Activated CD4-positive, alpha-beta T cell treated with anti-CD3 and anti-CD28 coated beads, Interleukin-10, Interleukin-2, amounts not matched to agents 100 ng/mL and 50 ng/mL, durations not matched to agents 16 hours and 8 hours (primary cell): ENCODE measurements around the gene RAB14.

Experiments used
- DNase-seq: peaks from one replicate; pipeline ENCODE4 v3.0.0-alpha.2; 2020

The RAB14 gene

DNA sequence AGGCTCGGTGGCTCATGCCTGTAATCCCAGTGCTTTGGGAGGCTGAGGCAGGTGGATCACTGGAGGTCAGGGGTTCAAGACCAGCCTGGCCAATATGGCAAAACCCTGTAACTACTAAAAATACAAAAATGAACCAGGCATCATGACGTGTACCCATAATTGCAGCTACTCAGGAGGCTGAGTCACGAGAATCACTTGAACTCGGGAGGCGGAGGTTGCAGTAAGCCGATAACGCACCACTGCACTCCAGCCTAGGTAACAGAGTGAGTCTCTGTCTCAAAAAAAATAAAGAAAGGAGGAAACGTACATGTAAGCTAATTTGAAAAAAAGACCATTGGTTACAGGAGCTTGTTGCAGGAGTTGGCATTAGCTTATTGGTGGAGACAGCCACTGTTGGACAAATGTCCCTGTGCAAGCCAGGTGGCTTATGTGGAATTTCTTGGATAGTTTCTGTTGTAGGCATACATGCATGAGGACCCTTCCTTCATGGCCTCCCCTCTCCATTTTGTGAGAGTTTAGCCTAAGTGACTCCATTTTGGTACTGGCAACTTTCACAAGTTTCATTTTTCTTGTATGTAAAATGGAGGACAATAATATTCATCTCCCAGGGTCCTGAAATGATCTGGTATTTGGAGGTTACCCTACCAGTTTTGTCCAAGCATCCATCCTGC lies 16.8 kb upstream of the RAB14 start:
- no peak for DNase-seq

DNA sequence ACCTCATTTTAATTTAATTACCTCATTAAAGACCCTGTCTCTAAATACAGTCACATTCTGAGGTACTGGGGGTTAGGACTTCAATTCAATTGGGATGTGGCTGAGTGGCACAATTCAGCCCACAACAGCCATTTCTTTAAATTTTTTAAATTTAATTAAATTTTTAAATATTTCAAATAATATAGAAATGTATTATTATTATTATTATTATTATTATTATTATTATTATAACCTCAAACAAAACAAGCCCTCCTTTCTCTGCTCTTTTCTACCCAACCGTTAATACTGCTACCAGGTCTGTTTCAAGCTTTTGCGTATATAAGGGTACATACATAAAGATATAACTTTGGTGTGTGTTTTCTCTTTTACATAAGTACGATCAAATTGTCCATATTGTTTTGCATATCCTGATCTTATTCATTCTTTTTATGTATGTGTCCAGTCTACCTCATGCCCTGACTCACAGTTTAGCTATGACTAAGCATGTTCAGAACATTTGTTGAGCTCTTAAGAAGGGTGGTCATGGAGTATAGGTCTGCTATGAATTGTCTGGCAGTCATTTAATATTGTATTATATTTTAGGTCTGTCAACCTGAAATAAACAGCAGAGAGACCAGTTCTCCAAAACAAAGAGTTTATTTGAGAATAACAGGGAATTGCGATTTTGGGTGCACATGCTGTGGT lies 16.1 kb upstream of the RAB14 start:
- peak; percentile 72 for DNase-seq

DNA sequence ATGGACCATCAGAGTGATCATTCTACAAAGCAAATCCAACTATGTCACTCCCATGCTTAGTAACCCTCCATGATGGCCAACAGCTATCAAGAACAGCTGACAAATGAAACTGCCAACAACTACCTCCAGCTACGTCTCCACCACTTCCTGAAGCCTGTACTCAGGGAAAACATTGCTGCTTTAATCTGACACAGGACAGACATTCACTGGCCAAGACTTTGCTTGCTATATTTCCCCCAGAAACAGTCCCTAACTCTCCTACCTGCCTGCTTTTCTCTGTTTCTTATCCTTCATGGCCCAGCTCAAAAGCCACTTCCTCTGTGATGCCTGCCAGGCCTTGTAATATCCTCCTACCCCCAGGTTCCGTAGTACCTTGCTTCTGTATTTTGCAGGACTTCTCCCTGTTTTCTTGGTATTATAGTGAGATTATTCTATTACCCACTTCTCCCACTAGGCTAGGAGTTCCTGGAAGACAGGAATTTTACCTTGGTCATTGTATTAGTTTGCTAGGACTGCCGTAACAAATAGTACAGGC lies 14.7 kb upstream of the RAB14 start:
- no peak for DNase-seq

DNA sequence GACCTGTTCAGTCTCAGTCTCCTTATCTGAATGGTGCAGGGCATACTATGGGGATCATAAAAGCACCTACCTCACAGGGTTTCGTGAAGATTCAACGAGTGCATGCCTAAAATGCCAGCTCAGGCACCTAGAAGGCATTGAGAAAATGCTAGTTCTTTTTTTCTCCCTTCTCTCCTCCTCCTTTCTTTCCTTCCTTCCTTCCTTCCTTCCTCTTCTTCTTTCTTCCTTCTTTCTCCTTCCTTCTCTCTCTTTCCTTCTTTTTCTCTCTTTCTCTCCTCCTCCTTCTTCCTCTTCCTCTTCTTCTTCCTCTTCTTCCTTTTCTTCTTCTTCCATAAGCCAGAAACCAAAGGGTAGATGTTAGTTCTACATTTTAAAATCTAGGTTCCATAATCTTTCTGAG lies 12.3 kb upstream of the RAB14 start:
- no peak for DNase-seq

DNA sequence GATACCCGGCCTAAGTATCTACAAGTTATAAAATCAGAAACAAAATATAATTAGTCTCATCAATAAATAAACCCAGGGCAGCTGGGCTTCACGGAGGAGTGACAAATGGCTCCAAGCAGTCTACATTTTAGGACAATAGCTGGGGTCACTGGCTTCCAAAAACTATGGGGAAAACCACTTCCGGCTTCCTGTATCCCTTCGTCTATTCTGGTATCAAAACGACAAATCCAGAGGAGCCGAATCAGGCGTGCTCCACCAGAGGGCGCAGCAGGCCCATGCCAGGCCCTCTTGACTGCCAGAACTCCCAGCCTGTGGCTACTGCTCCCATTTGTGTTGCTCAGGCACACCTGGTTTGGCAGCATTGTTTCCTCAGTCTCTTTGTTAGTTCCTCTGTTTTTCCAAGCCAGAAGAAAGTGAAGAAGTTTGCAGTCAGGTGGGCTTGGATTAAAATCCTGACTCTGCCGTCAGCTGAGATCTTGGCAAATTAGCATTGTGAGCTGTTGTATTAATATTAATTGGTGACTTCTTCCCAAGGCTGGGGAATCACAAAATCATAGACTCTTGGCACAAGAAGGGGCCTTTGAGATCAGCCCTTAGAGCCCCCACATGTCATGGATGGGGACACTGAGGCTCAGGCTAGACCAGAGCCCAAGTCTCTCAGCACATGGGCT lies 11.6 kb upstream of the RAB14 start:
- DNase-seq: peak; percentile 77

DNA sequence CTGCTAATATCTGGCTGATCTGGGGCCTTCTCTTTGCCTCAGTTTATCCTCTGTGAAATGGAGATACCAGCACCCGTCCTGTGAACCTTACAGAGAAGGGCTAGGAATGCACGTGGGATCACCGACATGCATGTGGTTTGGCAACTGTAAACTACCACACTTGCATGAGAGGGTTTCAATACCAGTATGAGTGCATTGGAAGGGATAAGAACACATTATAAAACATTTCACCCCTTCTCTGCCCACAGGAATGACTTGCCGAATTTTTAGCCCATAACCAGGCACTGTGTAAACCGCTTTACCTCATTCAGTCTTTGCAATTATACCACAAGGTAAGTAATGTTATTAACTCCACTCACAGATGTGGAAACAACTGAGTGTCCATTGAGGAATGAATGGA lies 8.9 kb upstream of the RAB14 start:
- peak; percentile 47 for DNase-seq

DNA sequence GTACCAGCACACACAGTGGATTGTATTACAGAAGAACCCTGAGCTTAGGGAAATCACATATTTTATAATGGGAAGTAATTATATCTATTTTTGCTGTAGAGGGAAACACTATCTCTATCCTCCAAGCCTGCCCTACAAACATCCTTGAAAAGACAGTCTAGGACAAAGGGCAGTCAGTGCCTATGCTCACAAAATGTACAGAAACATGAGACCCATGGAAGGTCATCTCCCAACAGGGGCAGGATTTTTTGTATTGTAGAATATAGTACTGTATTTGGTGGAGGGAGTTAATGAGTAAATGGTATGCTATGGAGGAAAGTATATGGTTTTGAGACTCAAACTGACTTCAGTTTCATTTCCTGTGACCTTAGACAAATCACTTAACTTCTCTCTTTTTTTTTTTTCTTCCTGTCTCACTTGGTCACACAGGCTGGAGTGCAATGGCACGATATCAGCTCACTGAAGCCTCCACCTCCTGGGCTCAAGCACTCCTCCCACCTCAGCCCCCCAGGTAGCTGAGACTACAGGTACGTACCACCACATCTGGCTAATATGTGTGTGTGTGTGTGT lies 5.8 kb upstream of the RAB14 start:
- DNase-seq: peak; percentile 56

DNA sequence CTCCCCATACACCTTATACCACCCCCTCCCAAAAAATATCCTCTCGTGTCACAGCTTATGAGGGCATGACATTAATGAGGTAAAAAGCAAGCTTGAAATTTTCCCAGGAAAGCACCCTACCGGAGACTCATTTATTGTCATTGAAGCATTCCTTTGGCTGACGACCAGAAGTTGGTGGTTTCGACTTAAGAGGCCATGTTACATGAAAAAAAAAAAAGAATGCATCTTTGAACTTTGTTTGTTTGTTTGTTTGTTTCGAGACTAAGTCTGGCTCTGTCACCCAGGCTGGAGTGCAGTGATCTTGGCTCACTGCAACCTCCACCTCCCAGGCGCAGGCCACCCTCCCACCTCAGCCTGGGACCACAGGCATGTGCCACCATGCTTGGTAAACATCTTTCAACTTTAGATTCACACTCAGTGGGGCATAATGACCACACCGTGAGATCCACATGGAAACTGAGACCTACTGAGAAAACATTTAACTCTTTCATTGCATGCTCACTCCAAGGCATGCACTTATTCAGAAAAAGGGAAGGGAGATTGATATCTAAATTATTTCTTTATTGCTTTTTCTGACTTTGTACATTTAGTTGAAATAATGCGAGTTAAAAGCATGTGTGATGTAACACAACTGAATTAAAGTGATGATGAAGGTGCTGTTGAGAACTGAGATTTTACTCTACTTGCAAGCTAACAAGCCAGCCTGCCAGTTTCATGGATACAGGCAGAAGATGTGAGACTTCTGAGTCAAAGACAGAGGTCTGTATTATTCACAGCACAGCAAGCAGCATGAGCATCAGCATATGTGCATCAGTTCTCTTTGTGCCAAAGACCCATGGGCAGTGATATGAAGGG lies 5.1 kb upstream of the RAB14 start:
- DNase-seq: peak; percentile 75

DNA sequence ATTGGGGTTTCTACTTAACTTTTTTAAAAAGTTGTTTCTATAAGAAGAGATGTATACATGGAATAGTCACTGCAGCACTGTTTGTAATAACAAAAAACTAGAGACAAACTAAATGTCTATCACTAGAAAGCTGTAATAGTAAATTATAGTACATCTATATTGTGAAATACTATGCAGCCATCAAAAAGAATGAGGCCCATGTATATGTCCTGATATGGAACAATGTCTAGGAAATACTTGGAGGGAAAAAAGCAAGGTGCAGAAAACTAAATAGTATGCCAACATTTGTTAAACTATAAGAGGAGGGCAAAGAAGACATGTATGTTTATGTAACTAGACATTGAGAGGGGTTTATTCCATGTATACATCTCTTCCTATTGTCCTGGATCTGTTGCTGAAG lies 2.9 kb upstream of the RAB14 start:
- DNase-seq: no peak

DNA sequence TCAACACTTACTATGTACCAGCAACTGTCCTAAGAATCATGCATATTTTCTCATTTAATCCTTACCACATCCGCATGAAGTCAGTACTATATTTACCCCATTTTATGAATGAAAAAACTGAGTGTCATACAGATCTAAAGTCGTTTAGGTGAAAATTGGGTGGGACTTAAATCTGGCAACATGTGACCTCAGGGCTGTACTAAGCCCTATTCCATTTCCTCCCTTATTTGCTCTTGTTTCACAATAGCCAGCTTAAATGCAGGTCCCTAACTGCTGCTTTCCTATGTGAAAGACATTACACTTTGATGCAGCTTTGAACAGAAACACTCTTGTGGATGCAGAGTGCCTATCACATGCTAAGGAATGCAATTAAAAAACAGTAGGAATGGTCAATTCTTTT lies 2.5 kb upstream of the RAB14 start:
- DNase-seq: no peak

DNA sequence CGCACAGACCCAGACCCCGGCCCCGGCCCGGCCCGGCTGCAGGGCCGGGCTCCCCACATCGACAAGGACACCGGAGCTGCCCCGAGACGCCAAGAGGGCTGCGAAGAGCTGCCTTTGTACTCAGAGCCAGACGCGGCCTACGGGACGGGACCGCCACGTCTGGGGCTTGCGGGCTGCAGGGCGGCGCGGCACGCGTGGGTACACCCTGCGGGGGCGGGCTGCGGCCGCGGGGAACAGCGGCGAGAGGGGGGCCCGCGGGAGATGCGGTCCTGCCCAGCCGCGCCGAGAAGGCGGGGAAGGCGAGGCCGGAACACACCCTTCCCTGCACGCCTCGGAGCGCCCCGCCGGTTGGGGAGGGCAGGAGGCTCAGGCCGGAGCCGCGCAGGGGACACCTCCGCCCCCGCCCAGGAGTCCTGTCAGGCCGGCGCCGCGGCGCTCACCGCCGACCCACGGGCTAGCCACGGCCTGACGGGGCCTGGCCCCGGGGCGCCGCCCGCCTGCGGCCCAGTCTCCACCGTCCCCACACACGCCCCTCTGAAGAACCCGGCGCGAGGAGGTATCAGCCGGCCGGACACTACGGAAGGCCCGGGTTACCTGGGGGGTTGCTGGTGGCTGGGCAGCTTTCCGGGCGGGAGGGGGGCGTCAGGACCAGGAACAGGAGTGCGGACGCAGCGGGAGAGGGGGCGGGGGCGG lies 478 bp downstream of the RAB14 start:
- peak; percentile 39 for DNase-seq

DNA sequence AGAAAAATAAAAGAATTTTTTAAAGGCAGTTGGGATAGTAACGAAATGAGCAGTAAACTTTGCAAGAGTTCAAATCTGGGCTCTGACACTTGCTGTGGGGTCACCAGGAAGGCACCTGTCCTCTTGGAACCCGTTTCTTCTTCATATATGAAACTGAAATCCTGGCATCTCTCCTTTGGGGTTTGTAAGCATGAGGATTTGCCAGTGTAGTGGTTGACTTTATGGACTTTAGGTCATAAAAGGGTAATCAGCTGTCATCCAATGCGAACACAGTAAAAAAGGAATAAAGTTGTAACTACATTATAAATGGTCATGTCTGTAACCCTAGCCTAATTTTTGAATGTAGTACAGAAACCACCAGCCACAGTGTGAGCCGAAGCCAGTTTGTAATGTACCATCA lies 1.3 kb downstream of the RAB14 start:
- DNase-seq: no peak

DNA sequence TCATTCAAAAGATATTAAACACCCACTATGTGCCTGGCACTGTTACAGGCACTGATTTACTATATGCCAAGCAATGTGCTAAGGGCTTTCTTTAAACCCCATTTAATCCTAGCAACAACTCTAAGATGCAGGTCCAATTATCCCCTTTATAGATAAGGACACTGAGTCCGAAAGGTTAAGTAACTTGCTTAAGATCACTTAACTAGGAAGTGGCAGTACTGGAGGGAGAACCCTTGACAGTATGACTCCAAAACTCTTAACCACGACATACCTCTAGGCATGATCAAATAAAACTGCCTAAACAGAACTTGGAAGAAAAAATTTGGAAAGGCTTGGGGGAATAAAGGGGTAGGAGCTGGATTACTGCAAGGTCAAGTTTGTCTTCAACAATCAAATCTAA lies 1.7 kb downstream of the RAB14 start:
- no peak for DNase-seq

DNA sequence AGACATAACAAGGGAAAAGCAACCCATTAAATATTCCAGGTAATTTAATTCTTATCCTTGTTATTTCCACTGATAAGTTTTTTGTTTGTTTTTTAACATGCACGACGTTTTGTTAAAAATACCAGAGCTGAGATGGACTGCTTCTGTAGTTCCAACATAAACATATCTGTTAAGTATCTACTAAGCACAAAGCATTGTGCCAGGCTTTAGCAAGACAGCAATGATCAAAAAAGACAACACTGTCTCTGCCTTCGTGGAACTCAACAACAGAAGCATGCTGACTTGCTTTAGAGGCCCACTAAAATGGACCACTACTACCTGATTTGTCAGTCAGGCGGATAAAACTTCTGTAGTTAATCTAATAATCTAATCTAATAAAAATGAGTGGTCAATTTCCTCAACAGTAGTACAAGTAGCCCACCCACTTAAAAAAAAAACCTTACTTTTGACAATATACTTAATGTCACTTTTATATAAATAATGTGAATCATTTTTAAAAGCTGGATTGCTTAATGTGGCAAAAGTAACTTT lies 3.1 kb downstream of the RAB14 start:
- DNase-seq: no peak

DNA sequence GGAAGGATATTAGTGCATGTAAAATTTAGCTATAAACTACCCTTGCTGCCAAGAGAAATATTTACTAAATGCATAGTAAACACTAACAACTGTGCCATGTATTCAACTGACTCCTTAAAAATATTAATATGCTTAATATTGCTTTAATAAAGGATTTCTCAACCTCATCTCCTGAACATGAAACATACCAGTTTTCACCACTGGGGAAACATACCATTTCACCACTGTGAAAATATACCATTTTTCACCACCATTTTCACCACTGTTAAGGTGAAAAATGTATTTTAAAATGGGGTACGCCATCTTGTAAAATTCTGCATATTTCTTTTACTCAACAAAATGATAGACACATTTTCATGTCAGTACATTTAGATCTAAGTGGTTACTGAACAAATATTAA lies 4.5 kb downstream of the RAB14 start:
- DNase-seq: no peak

DNA sequence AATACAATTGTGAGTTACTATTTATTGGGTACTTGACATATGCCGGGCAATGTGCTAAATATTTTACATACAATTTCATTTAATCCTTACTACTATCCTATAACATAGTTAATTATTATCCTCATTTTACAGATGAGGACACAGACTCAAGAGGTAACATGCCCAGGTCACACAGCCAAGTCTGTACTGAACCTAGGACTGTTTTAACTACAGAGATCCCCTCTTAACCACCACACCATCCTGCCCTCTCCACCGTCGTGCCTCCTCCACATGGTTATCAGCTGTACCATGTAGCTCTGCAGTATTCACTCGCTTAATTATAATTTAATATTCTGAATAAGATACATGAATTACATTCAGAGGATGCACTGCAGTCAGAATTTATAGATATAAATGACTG lies 5.3 kb downstream of the RAB14 start:
- no peak for DNase-seq

DNA sequence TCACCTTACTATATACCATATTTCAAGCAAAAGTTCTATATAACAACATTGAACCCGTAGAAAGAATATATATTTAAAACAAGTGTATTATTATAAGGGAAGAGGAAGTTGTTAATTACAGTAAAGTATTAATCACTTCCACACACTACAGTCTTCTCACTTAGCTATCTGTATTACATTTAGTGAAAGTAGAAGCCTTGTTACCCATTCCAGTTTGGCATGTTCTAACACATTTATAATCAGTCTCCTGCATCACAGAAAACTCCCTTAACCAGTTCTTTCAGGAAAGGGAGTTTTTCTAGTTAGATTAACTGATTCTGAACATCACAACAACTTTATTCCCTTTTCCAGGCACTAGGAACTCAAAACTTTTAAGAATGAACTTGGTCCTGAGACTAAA lies 6.9 kb downstream of the RAB14 start:
- DNase-seq: no peak

DNA sequence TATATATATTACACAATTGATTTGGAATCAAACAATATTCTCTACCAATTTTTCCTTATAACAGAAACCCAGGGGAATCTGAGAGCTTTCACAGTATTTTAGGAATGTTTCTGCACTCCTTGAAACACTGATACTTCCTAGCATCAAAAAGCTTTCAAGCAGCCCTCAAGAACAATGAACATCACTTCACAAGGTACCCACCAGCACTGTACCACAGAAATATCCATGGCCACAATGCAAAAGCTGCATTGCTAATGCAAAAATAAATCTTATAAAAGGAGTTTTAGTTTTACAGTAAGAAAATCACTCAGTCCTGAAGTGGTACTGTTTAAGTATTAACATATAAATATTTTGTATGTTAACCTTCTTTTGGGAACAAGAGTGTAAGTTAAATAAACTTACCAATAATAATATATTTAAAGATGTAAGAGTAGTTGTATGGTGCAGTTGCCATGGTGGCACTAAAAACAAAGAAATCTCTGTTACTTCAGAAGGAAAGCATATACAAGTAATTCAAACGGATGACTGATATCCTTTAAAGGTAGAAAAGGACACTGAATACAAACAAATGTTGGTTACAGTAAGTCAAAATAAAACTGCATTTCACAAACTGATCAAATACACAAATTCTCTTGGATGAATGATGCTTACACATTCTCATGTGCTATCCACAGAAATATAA lies 8.6 kb downstream of the RAB14 start:
- DNase-seq: no peak

DNA sequence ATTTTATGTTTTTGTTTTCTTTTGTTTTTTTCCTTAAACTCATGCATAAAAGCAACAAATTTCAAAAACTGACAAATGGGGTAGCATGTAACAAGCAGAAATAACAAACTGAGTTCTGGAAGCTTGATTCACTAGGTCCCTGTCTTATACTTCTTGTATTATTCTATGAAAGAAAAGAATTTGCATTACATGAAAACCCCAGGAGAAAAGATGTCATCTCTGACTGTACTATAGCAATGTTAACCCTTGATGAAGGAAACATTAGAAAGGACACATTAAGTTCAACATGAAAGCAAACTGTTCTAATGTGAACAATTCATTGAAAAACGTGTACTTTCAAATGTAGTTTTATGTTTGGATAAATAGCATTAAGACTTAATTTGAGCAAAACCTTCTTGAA lies 9.2 kb downstream of the RAB14 start:
- DNase-seq: no peak

DNA sequence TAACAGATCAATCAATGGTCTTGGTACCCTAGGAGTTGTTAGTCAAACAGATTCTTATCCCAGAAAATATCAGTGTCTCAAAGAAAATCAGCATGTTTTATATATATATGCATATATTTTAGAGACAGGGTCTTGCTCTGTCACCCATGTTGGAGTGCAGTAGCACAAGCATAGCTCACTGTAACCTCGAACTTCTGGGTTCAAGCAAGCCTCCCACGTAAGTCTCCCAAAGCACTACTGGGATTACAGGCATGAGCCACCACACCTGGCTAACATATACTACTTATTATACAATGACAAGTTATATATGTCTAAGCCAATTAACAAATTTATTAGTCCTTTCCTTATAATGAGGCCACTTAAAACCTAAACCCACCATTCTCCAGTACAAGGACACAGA lies 10.4 kb downstream of the RAB14 start:
- no peak for DNase-seq

DNA sequence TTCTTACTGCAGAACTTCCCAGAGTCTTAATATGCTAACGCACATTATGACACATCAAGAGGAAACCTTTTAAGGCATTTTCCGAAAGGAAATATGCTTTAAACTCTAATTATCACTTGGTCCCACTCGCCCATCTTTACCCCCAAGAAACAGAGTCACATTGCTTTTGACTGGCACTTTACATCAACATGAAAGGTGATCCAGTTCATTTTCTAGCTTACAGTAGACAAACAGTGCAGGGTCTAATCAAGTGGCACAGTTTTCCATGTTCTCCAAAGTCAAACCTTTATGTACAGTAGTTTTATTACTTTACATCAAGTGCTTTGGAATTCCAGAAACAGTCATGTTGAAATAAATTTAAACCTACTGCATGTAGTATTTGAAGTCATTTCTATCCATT lies 12.0 kb downstream of the RAB14 start:
- no peak for DNase-seq
